T-helper 1 cell (primary cell): ENCODE data around the gene DCBLD1.

Experiments used
- DNase-seq, 5 donors: peaks; one replicate each; pipeline ENCODE4 v3.0.0-alpha.2; 2012 to 2020

Gene DCBLD1

GRCh38 chr6:117531809-117532725 lies 49.6 kb downstream of the DCBLD1 start:
- DNase-seq = no peak

- no peak for DNase-seq
Measured at GRCh38 chr6:117533775-117534174, 51.3 kb downstream of the DCBLD1 start.

GRCh38 chr6:117534974-117535373 lies 52.5 kb downstream of the DCBLD1 start:
- no peak for DNase-seq

- DNase-seq = no peak
Measured at GRCh38 chr6:117536317-117536716, 53.8 kb downstream of the DCBLD1 start.

- no peak for DNase-seq
Measured at GRCh38 chr6:117538615-117539014, 56.1 kb downstream of the DCBLD1 start.

GRCh38 chr6:117540670-117541069 lies 58.2 kb downstream of the DCBLD1 start:
- DNase-seq = no peak

GRCh38 chr6:117542493-117542892 lies 60.0 kb downstream of the DCBLD1 start:
- DNase-seq = no peak

GRCh38 chr6:117544716-117545115 lies 62.2 kb downstream of the DCBLD1 start:
- DNase-seq = no peak

- no peak for DNase-seq
Measured at GRCh38 chr6:117545161-117545595, 62.7 kb downstream of the DCBLD1 start.

GRCh38 chr6:117546674-117547073 lies 64.2 kb downstream of the DCBLD1 start:
- DNase-seq = no peak

GRCh38 chr6:117547688-117548621 lies 65.5 kb downstream of the DCBLD1 start:
- DNase-seq = peak; percentile 25 to 53 (median 31)

- peak in 1 of 5 donors; percentile 70 for DNase-seq
Measured at GRCh38 chr6:117548797-117549301, 66.4 kb downstream of the DCBLD1 start.

- peak in 1 of 5 donors; percentile 56 for DNase-seq
Measured at GRCh38 chr6:117549611-117550010, 67.1 kb downstream of the DCBLD1 start.

GRCh38 chr6:117550078-117550600 lies 67.7 kb downstream of the DCBLD1 start:
- DNase-seq = no peak

- no peak for DNase-seq
Measured at GRCh38 chr6:117550618-117551242, 68.3 kb downstream of the DCBLD1 start.

GRCh38 chr6:117552618-117553017 lies 70.1 kb downstream of the DCBLD1 start:
- DNase-seq = no peak

GRCh38 chr6:117553142-117553541 lies 70.7 kb downstream of the DCBLD1 start:
- DNase-seq = no peak

GRCh38 chr6:117555262-117555849 lies 72.9 kb downstream of the DCBLD1 start:
- no peak for DNase-seq

GRCh38 chr6:117555882-117556498 lies 73.5 kb downstream of the DCBLD1 start:
- peak in 4 of 5 donors; percentile 13 to 51 (median 33) for DNase-seq

- no peak for DNase-seq
Measured at GRCh38 chr6:117557951-117558350, 75.5 kb downstream of the DCBLD1 start.

GRCh38 chr6:117558818-117559217 lies 76.3 kb downstream of the DCBLD1 start:
- no peak for DNase-seq
